NCI-H82 (cell line): ENCODE data around the gene LBR.

Experiments
- DNase-seq: peaks from one replicate; lab custom pipeline; 2025; lab: John Stamatoyannopoulos, UW

The LBR gene

DNA sequence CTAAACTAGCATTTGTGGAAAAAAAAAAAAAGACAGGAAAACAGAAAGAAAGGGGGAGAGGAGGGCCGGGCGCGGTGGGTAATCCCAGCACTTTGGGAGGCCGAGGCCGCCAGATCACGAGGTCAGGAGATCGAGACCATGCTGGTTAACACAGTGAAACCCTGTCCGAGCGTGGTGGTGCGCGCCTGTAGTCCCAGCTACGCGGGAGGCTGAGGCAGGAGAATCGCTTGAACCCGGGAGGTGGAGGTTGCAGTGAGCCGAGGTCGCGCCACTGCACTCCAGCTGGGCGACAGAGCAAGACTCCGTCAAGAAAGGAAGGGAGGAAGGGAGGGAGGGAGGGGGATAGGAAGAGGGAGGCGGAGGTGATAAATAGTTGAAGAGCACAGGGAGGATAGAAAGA is 54.7 kb downstream of the LBR start:
- DNase-seq: no peak

DNA sequence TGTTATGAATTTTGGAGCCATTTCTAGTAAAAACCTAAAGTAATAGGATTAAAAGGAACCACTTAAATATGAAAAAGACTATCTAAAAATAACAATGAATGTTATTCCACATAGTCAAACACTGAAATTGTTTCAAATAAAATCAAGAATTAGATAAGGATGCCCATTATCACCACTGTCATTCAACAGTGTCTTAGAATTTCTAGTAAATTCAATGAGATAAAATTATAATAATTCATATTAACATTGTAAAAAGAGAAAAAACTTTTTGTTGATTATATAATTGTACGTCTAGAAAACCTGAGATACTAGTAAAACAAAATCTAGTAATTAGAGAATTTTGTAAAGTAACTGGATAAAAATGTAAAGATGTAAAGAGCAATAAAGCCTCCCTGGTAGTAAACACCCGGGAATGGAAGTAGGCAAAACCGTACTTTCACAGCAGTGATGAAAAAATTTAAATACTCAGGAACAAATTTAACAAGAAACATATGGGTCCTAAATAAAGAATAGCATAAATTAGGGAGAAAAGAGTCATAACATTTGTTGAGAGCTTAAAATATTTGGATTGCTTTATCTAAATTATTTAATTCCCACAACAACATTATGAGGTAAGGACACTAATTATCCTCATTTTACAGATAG is 56.4 kb downstream of the LBR start:
- DNase-seq: no peak

DNA sequence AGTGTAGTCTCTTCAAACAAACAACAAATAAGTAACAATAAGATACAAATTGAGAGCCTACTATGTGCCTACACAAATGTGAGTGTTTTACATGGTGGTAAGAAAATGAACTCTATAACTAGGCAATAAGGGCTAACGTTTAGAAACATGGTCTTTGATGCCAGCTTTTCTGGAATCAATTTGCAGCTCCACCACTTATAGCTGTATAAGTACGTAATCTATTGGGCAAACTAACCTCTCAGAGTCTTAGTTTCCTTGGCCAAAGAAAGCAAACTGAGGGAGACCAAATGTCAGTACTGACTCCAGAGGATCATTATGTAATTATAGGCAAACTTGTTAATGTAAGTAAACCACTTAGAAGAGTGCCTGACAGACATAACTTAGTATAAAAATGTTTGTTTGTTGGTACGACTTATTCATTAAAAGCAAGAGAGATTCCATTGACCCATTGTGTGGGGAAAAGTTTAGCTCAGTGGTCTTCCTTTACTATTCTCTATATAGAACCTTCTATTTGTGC is 59.7 kb downstream of the LBR start:
- DNase-seq: no peak

DNA sequence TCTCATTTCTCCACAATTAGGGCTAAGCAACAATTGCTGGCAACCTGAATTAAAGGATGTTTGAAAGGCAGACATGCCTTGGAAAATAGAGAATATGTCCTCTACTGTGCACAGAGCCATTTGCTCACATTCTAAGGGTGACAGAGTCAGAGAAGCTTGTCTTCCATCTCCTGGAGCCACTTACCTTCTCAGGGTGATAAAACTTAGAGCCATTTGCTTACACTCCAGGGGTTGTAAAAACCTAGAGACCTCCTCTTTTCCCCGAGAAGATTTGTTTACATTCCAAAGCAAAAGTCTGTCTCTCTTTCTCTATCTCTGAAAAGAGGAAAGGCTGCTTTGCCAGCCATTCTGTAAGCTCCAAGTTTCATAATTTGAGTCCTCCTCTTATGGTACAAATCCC is 61.3 kb downstream of the LBR start:
- no peak for DNase-seq

DNA sequence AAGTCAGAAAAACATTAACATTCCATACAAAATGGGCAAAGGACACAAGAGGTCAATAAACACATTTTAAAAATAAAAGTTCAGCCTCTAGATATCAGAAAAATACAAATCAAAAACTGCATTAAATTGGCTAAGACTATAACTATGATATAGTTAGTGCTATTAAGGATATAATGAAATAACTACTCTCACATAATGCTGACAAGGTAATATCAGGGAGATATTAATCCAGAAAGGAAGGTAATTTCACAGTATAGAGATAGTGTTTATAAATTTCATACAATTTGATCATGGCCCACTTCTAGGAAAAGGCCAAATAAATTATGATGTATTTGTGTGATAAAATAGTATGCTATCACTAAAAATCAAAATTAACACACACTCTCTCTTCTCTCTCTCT is 61.8 kb downstream of the LBR start:
- DNase-seq: no peak

DNA sequence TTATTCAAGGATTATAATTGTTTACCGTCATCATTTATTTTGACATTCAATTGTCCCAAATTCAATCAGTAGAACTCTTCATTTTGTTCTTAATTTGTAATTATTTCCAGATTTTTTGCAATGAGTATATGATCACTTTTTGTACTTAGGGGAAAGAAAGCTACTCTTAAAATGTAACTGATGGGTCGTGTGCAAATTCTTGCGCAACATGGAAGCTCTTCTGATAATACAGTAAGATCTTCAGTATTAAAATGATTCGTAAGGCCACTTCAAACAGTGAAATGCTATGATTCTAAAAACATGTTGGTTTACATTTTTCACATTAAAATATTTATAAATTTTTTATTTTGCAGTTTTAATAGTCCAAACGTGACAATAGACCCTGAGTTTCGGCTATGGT is 63.4 kb downstream of the LBR start:
- DNase-seq: no peak

DNA sequence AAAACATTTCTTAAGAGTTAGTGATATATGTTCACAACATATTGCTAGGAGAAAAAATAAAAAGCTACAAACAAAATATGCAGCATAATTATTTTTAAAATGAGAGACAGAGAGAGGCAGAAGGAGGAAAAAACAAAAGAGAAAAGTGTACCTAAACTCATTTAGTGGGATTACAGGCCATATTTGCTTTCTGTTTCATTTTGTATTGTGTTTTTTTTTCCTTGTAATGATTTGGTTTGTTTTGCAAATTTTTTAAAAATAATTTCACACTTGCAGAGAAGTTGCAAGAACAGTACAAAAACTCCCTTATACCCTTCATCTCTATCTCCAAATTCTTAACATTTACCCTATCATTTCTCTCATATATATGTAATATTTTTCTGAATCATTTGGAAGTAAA is 65.0 kb downstream of the LBR start:
- DNase-seq: no peak

DNA sequence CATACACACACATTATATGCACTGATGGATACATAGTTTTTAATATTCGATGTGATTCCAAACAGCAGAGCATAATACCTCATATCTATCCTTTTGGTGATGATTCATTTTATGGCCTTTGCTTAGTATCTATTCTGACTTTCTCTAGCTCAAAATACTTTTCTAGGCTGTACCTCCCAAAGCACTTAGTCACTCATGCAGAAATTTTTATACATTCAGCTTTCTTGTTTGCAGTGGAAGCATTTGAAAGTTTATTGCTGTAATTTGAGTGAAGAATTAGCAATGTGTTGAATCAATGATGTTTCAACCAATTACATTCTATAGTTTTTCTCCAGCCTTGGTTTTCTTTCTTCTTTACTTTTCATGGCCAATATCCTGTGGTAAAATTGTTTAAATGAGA is 66.7 kb downstream of the LBR start:
- DNase-seq: no peak

DNA sequence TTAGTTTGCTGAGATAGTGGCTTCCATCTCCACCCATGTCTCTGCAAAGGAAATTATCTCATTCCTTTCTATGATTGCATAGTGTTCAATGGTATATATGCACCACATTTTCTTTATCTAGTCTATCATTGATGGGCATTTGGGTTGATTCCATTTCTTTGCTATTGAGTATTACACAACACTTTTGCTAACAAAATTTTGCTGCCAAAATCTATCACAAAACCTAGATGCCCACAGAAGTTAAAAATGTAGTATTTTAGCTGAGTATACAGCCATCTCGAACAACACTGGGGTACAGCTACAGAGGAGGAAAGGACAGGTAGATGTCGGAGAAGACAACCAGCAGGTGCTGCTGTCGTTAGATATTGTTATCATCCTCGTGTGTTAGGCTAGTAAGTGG is 67.7 kb downstream of the LBR start:
- no peak for DNase-seq

DNA sequence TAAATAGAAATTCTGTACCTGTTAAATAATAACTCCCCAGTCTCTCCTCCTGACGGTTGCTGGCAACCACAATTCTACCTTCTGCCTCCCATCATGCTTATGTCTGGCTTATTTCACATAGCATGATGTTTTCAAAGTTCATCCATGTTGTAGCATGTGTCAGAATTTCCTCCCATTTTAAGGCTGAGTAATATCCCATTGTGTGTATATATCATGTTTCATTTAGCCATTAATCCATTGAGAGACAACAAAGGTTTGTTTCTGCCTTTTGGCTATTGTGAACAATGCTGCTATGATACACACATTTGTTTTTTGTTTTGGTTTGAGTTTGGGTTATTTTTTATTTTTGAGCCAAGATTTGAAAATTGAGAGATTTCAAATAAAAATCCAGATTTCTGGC is 72.0 kb downstream of the LBR start:
- DNase-seq: no peak

DNA sequence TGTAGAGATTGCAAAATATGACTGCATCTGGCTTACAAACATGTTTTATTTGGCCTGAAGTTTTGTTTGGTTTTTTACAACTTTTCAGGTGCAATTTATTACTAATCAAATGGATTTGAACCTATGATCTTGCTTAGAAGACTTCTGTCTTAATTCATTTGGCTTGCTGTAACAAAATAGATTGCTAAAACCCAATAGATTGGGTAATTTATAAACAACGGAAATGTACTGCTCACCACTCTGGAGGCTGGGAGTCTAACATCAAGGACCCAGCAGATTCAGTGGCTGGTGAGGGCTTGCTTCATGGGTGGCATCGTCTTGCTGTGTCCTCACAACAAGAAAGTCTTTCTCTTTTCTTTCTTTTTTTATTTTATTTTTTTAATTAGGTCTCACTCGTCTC is 72.9 kb downstream of the LBR start:
- no peak for DNase-seq
